Progenitor cell of endocrine pancreas (in vitro differentiated cells): ENCODE measurements around the gene EGFR. TPM values are rescaled to one million over a fixed set of nuclear protein-coding genes. Genes with fewer than 3 reads are reported as not detected.

ENCODE experiments used
- DNase-seq: peaks from one replicate; pipeline ENCODE4 v3.0.0; 2021; ENCODE audit warnings: low spot score; ENCODE audit not compliant: unreplicated experiment
- H3K27ac Mint-ChIP-seq: 2 replicates; pipeline ENCODE4 v1.8.0; 2021; ENCODE audit warnings: mild to moderate bottlenecking, moderate library complexity, mixed read lengths
- H3K27me3 Mint-ChIP-seq: 2 replicates; pipeline ENCODE4 v1.8.0; 2021; ENCODE audit warnings: mixed read lengths
- H3K36me3 Mint-ChIP-seq: 2 replicates; pipeline ENCODE4 v1.8.0; 2022; ENCODE audit warnings: mixed read lengths; ENCODE audit not compliant: insufficient read depth
- H3K4me1 Mint-ChIP-seq: 2 replicates; pipeline ENCODE4 v1.8.0; 2021; ENCODE audit warnings: low read depth, mixed read lengths
- H3K4me3 Mint-ChIP-seq: 2 replicates; pipeline ENCODE4 v1.8.0; 2021; ENCODE audit warnings: low read depth, mild to moderate bottlenecking, moderate library complexity, mixed read lengths
- H3K9me3 Mint-ChIP-seq: 2 replicates; pipeline ENCODE4 v1.8.0; 2021; ENCODE audit warnings: low read depth, mixed read lengths
- total RNA-seq: library from RNA; stranded (reverse); gene quantifications from 2 replicates; pipeline ENCODE4 v1.2.1, GENCODE V29; 2021
- TF ChIP-seq, protein P1 (sequence below): fragments of 200-600 bp; sonication (generic); IDR thresholded peaks from one replicate; pipeline ENCODE4 v1.5.0; 2021; ENCODE audit warnings: antibody characterized with exemption, mild to moderate bottlenecking; ENCODE audit not compliant: unreplicated experiment

EGFR gene
- total RNA-seq, 1 donor from 2014 or later = 43.8 TPM

DNA sequence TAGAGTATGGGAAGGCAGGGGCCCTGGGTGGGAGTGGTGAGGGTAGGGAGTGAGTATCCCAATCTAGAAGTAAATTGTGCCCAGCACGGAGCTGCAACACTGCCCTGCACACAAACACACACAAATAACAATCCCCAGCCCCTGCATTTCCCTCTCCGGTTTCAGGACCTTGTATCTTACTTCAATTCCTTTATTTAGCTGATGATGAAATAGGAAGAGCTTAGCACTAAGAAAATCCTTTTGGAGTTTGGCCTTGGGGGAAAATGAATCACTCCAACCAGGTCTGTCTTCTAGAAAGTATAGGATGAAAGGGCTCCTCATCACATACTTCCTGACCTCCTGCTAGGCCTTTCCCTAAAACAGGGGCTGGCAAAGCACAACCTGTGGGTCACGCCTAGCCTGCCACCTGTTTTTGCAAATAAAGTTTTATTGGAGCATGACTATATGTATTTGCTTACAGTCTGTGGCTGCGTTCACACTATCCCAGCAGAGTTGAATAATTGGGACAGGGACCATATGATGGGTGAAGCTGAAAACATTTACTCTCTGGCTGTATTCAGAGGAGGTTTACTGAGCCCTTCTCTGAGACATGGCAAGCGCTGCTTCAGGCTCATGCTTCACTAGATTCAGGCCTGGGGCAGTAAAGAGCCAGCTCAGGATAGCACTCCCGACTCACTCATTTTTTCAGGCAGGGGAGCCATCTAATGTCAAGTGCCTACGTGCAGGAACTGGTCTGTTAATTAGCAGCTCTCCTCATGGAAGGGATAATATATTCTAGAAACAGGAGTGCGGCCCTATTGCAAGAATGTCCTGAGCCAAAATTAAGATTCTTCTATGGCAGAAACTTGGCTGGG, 111.0 kb downstream of the EGFR start:
- Mint-ChIP-seq H3K36me3 (no peaks in the 10 kb centered on the region), H3K4me1 (peaks cover 8% of the 10 kb centered on the region), H3K9me3 (no peaks in the 10 kb centered on the region), H3K27ac (no peak overlapping the region), H3K4me3 (no peak overlapping the region), H3K27me3 (no peaks in the 10 kb centered on the region)
- DNase-seq = no peak
- TF ChIP-seq, protein P1, sequence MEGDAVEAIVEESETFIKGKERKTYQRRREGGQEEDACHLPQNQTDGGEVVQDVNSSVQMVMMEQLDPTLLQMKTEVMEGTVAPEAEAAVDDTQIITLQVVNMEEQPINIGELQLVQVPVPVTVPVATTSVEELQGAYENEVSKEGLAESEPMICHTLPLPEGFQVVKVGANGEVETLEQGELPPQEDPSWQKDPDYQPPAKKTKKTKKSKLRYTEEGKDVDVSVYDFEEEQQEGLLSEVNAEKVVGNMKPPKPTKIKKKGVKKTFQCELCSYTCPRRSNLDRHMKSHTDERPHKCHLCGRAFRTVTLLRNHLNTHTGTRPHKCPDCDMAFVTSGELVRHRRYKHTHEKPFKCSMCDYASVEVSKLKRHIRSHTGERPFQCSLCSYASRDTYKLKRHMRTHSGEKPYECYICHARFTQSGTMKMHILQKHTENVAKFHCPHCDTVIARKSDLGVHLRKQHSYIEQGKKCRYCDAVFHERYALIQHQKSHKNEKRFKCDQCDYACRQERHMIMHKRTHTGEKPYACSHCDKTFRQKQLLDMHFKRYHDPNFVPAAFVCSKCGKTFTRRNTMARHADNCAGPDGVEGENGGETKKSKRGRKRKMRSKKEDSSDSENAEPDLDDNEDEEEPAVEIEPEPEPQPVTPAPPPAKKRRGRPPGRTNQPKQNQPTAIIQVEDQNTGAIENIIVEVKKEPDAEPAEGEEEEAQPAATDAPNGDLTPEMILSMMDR = no peak

DNA sequence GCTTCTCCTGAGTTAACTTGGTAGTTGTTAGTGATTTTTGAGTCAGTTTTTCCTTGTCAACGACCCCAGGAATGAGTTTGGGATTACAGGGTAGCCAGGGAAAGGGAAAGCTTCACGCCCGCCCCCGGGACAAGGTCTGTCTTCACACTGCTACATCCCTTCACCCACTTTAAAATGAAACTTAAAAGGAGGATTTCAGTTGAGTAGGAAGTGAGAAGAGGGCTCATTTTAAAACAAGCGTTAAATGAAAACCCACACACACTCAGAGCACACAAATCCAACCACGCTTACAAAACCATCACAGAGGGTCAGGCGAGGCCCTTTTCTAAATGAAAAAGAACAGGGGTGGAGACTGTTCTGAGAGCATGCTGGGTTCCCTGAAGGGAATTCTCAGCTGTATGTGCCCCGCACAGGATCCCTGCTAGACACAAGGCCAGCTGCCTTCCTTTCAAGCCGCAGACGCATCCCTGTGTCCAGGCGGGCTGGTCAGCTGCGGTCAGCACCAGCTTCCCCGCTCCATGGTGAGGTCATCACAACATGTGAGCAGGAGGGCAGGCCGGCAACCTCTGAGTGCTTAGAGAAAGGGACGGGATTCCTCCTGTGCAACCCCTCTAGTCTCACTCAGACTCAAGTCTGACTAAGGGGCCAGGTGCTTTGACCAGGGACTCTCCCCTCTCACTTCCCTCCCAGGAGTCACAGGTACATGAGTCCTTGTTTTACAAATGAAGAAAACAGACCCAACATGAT, 111.8 kb downstream of the EGFR start:
- no peaks in the 10 kb centered on the region for H3K27me3 Mint-ChIP-seq

DNA sequence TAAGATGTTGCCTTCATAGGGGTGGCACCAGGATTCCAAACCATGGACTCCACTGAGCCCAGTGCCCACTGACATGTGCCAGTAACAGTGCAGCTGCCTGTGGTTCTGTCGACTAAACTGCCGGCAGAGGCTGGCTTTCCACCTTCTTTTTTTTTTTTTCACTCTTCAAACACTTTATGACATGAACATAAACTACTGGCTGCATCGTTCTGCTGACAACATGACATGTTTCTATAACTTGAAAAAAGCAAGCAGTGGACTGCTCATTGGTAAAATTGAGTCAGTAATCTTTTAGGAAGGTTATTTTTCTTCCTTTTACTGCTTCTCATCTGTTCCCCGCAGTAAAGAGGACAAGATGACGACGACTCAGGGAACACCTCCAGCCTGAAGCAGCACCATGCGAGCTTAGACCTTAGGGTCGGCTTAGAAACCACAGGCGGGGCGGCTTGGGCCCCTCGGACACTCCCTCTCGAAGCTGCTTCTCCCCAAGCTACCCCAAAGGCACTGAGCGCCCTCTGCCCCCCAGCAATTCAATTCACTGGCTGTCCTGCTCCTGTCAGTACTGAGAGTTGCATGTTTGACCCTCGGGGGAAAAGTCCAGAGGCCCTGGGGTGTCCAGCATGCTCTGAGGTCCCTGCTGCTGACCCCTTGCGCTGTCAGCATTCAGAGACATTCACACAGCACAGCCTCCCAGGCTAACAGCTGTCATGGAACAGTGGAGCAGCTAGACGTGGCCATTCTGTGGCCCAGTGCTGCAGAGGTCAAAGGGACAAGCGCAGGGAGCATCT, 112.5 kb downstream of the EGFR start:
- H3K4me1 Mint-ChIP-seq = peaks cover 8% of the 10 kb centered on the region
- H3K27ac Mint-ChIP-seq = no peak overlapping the region
- H3K4me3 Mint-ChIP-seq = no peak overlapping the region
- no peaks in the 10 kb centered on the region for H3K9me3 Mint-ChIP-seq
- DNase-seq = no peak
- no peaks in the 10 kb centered on the region for H3K27me3 Mint-ChIP-seq
- TF ChIP-seq, protein P1 = no peak
- no peaks in the 10 kb centered on the region for H3K36me3 Mint-ChIP-seq

More for the DNA sequence above, 111.8 kb downstream of the EGFR start:
- Mint-ChIP-seq H3K4me1 (peaks cover 8% of the 10 kb centered on the region), H3K4me3 (no peak overlapping the region), H3K9me3 (no peaks in the 10 kb centered on the region), H3K36me3 (no peaks in the 10 kb centered on the region), H3K27ac (no peak overlapping the region)
- DNase-seq = no peak
- TF ChIP-seq, protein P1 = no peak

DNA sequence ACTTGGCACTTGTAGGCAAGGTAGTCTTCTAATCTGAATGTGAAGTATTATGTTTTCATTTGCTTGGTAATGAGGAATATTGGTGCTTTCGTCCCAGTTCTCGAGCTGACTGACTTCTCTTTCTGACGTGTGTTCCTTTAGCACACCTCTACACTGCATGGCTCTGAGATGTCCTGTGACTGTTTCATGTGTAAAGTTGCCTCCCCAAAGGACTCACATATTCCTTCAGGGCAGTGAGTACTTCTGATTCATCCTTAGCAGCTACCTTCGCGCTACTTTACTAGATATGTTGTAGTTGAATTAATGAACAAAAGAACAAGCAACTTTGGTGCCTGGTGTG, 113.7 kb downstream of the EGFR start:
- no peaks in the 10 kb centered on the region for H3K27me3 Mint-ChIP-seq
- H3K36me3 Mint-ChIP-seq = no peaks in the 10 kb centered on the region
- H3K27ac Mint-ChIP-seq = no peak overlapping the region
- TF ChIP-seq, protein P1 = no peak
- no peaks in the 10 kb centered on the region for H3K9me3 Mint-ChIP-seq
- no peak overlapping the region for H3K4me3 Mint-ChIP-seq
- DNase-seq = no peak
- peaks cover 8% of the 10 kb centered on the region for H3K4me1 Mint-ChIP-seq

DNA sequence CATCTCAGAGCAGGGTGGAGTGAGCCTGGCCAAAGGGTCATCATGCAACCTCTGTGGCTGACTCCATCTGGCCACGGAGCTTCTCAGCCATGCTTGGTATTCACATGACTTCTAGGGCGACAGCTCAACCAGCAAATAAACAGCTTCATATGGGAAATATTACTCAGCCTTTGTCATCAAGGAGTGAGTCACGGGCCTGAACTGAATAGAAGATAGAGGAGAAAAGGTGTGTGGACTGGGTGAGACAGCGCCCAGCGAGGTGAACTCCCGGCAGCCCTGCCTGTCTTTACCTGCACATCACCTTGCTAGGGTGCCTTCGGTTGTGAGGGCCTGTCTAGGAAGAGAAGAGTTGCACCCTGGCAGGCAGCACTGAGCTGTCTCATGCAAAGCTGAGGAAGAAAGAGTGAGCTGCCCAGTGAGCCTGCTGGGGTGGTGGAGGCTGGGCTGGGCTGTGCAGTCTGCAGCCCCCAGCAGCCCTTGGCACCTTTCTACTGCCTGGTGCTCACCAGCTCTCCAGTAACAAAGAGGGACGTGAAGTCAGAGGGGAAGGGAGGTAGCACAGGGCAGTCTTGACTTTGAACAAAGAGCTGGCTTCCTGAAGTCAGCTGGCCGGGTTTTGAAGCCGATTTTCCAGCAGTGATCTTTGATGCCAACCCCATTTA, 114.2 kb downstream of the EGFR start:
- Mint-ChIP-seq H3K4me1 (peaks cover 6% of the 10 kb centered on the region), H3K27me3 (no peaks in the 10 kb centered on the region), H3K27ac (no peak overlapping the region), H3K4me3 (no peak overlapping the region), H3K36me3 (no peaks in the 10 kb centered on the region), H3K9me3 (no peaks in the 10 kb centered on the region)
- TF ChIP-seq, protein P1 = no peak
- DNase-seq = no peak
